PC-3 (cell line): ENCODE data around the gene ANKS1B.

Experiments used
- CTCF ChIP-seq: fragments of 300-600 bp; sonication (generic); conservative IDR thresholded peaks from 2 replicates; pipeline ENCODE4 v1.5.1; 2017; ENCODE audit warnings: antibody characterized with exemption, low read depth, mild to moderate bottlenecking, low read length
- EZH2 ChIP-seq: fragments of 300-600 bp; sonication (generic); IDR thresholded peaks from one replicate; pipeline ENCODE4 v1.6.1; 2017; ENCODE audit warnings: antibody characterized with exemption, mild to moderate bottlenecking, low read length; ENCODE audit not compliant: unreplicated experiment

- TF ChIP-seq CTCF (no peak), EZH2 (no peak)
Measured at GRCh38 chr12:98882526-98882925, 1102.2 kb downstream of the ANKS1B start.
